Keratinocyte (primary cell): ENCODE data around the gene ELOB. TPM values are rescaled to one million over a fixed set of nuclear protein-coding genes. Genes with fewer than 3 reads are reported as not detected.
"Not testable (repeated sequence)": the region's sequence is repeated elsewhere in the genome, so short reads cannot be mapped to it uniquely, and the experiment has no call there.

Source experiments
- DNase-seq: peaks from one replicate; pipeline ENCODE4 v3.0.0-alpha.2; 2011; ENCODE audit warnings: low read depth, missing footprints, low spot score
- FAIRE-seq: peaks from 2 replicates; lab custom pipeline; 2011; peaks lifted over from hg19 to GRCh38; lab: Jason Lieb, UNC
- H2AFZ ChIP-seq: 2 replicates; pipeline ENCODE4 v1.6.0; 2012; ENCODE audit warnings: low read length, control low read depth, inconsistent platforms; ENCODE audit not compliant: control insufficient read depth
- H3K27ac ChIP-seq: 2 replicates; pipeline ENCODE4 v1.5.1; 2011; ENCODE audit warnings: low read length; ENCODE audit not compliant: control insufficient read depth, insufficient read depth
- H3K27me3 ChIP-seq: 3 replicates; pipeline ENCODE4 v1.6.0; 2011; ENCODE audit warnings: low read length; ENCODE audit not compliant: control insufficient read depth, insufficient read depth; ENCODE audit errors: extremely low read depth
- H3K36me3 ChIP-seq, 2 experiments: 2 replicates in 1 of 2; 3 replicates in 1 of 2; pipeline ENCODE4 v1.5.1; 2011; ENCODE audit warnings: low read length in 2 of 2, mild to moderate bottlenecking in 1 of 2; ENCODE audit not compliant: control insufficient read depth in 2 of 2, insufficient read depth in 2 of 2; ENCODE audit errors: extremely low read depth in 1 of 2
- H3K4me1 ChIP-seq: 3 replicates; pipeline ENCODE4 v1.5.1; 2011; ENCODE audit warnings: low read length; ENCODE audit not compliant: control insufficient read depth, insufficient read depth; ENCODE audit errors: extremely low read depth
- H3K4me2 ChIP-seq: 3 replicates; pipeline ENCODE4 v1.6.0; 2011; ENCODE audit warnings: low read depth, low read length; ENCODE audit not compliant: control insufficient read depth, insufficient read depth; ENCODE audit errors: extremely low read depth
- H3K4me3 ChIP-seq, 3 experiments: fragments of 200-600 bp in 1 of 3; sonication (generic) in 1 of 3; 2 replicates in 2 of 3; 3 replicates in 1 of 3; pipeline ENCODE4 v1.5.1; 2011 to 2016; ENCODE audit warnings: low read length in 3 of 3, mild to moderate bottlenecking in 3 of 3, control low read depth in 2 of 3, inconsistent platforms in 1 of 3, low read depth in 1 of 3, mixed read lengths in 1 of 3, mixed run types in 1 of 3, moderate library complexity in 1 of 3; ENCODE audit not compliant: control insufficient read depth in 2 of 3, insufficient read depth in 2 of 3; ENCODE audit errors: extremely low read depth in 1 of 3
- H3K79me2 ChIP-seq: 2 replicates; pipeline ENCODE4 v1.6.0; 2012; ENCODE audit warnings: low read length; ENCODE audit not compliant: control insufficient read depth, insufficient read depth
- H3K9ac ChIP-seq: 3 replicates; pipeline ENCODE4 v1.6.0; 2011; ENCODE audit warnings: low read length; ENCODE audit not compliant: control insufficient read depth, insufficient read depth; ENCODE audit errors: extremely low read depth
- H3K9me1 ChIP-seq: 3 replicates; pipeline ENCODE4 v1.6.0; 2011; ENCODE audit warnings: low read length; ENCODE audit not compliant: control insufficient read depth, insufficient read depth; ENCODE audit errors: extremely low read depth
- H3K9me3 ChIP-seq: 2 replicates; pipeline ENCODE4 v1.5.1; 2012; ENCODE audit warnings: low read depth, low read length; ENCODE audit not compliant: control insufficient read depth
- H4K20me1 ChIP-seq: 3 replicates; pipeline ENCODE4 v1.6.0; 2011; ENCODE audit warnings: low read length; ENCODE audit not compliant: control insufficient read depth, insufficient read depth; ENCODE audit errors: extremely low read depth
- CTCF ChIP-seq, 3 experiments: IDR thresholded peaks in 1 of 3; conservative IDR thresholded peaks in 1 of 3; optimal IDR thresholded peaks in 1 of 3; 2 replicates in 2 of 3; 3 replicates in 1 of 3; pipeline versions ENCODE3 to v1.5.1; 2011; ENCODE audit warnings: low read length in 3 of 3, mild to moderate bottlenecking in 3 of 3, moderate library complexity in 2 of 3, control low read depth in 1 of 3, inconsistent platforms in 1 of 3; ENCODE audit not compliant: insufficient read depth in 2 of 3; ENCODE audit errors: extremely low read depth in 1 of 3
- EZH2 ChIP-seq: IDR thresholded peaks from one replicate; pipeline ENCODE4 v1.6.1; 2012; ENCODE audit warnings: inconsistent platforms, mild to moderate bottlenecking, low read length, moderate library complexity
- dilution Hi-C: fragments of 300-500 bp; cut with MboI; formaldehyde crosslinking; loops from one replicate; pipeline ENCODE4 v1.7.0; 2020; ENCODE audit warnings: low sequenced_read_pairs; ENCODE audit not compliant: extremely low pct_ligation_motif_present
- polyA plus RNA-seq, 5 experiments: library from polyadenylated mRNA; depleted of rRNA in 3 of 5; stranded (reverse) in 3 of 5; stranded (forward) in 1 of 5; unstranded in 1 of 5; fragments of >200 nt; gene quantifications; 1 replicate in 1 of 5; 2 replicates in 3 of 5; 3 replicates in 1 of 5; pipeline versions ENCODE4 v1.2.1 to v1.2.3, GENCODE V29; 2011 to 2012; ENCODE audit warnings: missing spikeins in 2 of 5, low read depth in 1 of 5, low replicate concordance in 1 of 5

The ELOB gene
- polyA plus RNA-seq, 1 donor (not counting 4 experiments of a cell fraction or from before 2014, with no cell fraction given): 235 TPM

GRCh38 chr16:2724816-2725348, 52.2 kb downstream of the ELOB start:
- Histone ChIP-seq H3K4me1 (peaks cover 7% of the 10 kb centered on the region), H2AFZ (no peak overlapping the region), H3K9me3 (no peaks in the 10 kb centered on the region), H3K79me2 (no peaks in the 10 kb centered on the region), H3K36me3 (no peaks in the 10 kb centered on the region), H3K27me3 (no peaks in the 10 kb centered on the region), H3K9me1 (no peaks in the 10 kb centered on the region), H3K27ac (no peak overlapping the region), H3K4me3 (no peak overlapping the region), H4K20me1 (no peaks in the 10 kb centered on the region), H3K9ac (no peak overlapping the region), H3K4me2 (no peak overlapping the region)
- FAIRE-seq (no peak), DNase-seq (no peak)
- TF ChIP-seq CTCF (optimal IDR thresholded peaks at IDR 0.05 in 1 of 3, IDR thresholded peaks at IDR 0.05 in 1 of 3, conservative IDR thresholded peaks at IDR 0.05 in 1 of 3; ENCODE audit: extremely low read depth in 1 of 3, insufficient read depth in 2 of 3, low read length in 3 of 3) (no peak), EZH2 (no peak)
- dilution Hi-C loops: no loop called here

GRCh38 chr16:2724088-2724676, 52.9 kb downstream of the ELOB start:
- Histone ChIP-seq H3K27me3 (no peaks in the 10 kb centered on the region), H2AFZ (no peak overlapping the region), H4K20me1 (no peaks in the 10 kb centered on the region), H3K79me2 (no peaks in the 10 kb centered on the region), H3K9me1 (no peaks in the 10 kb centered on the region), H3K4me3 (no peak overlapping the region), H3K36me3 (no peaks in the 10 kb centered on the region), H3K9me3 (no peaks in the 10 kb centered on the region), H3K4me1 (peaks cover 7% of the 10 kb centered on the region), H3K4me2 (no peak overlapping the region), H3K27ac (no peak overlapping the region), H3K9ac (no peak overlapping the region)
- FAIRE-seq: no peak
- DNase-seq: no peak
- TF ChIP-seq EZH2 (no peak), CTCF (optimal IDR thresholded peaks at IDR 0.05 in 1 of 3, IDR thresholded peaks at IDR 0.05 in 1 of 3, conservative IDR thresholded peaks at IDR 0.05 in 1 of 3; ENCODE audit: extremely low read depth in 1 of 3, insufficient read depth in 2 of 3, low read length in 3 of 3) (no peak)
- dilution Hi-C loops: no loop called here

DNA sequence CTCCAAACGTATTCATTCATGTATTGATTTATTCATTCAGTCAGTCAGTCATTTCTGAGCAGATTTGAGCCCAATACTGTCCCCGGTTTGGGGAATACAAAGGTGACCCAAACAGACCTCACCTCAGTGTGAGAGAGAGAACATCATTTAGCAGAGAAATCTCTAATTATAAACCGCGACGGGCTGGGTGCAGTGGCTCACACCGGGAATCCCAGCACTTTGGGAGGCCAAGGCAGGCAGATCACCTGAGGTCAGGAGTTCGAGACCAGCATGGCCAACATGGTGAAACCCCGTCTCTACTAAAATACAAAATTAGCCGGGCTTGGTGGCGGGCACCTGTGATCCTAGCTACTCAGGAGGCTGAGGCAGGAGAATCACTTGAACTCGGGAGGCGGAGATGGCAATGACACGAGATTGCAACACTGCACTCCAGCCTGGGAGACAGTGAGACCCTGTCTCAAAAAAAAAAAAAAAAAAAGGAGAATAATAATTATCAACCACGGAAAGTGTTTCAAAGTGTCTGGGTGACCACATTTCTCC, 55.4 kb downstream of the ELOB start:
- H3K27me3 ChIP-seq, DNase-seq, H3K36me3 ChIP-seq, H3K9me3 ChIP-seq, H3K4me1 ChIP-seq, H3K27ac ChIP-seq, H3K9me1 ChIP-seq, H2AFZ ChIP-seq, H3K79me2 ChIP-seq, H4K20me1 ChIP-seq, FAIRE-seq, dilution Hi-C loops: not testable (repeated sequence)
- Histone ChIP-seq H3K4me3 (peak overlapping the region in 2 of 3 experiments; percentile 29 to 41), H3K4me2 (peak overlapping the region; percentile 15), H3K9ac (peak overlapping the region; percentile 20)
